HepG2 (cell line): ENCODE results near the gene HBS1L. TPM values are rescaled to one million over a fixed set of nuclear protein-coding genes. Genes with fewer than 3 reads are reported as not detected.

Source experiments
- ATAC-seq: fragments of 200-7000 bp; cut with Tn5 transposase; 3 replicates; pipeline ENCODE4 v1.9.1; 2020; ENCODE audit warnings: mild to moderate bottlenecking, moderate library complexity
- BruUV-seq: library from RNA; stranded (reverse); fragments of 400-500 nt; replicated peaks from 2 replicates; lab custom pipeline; 2021; lab: Mats Ljungman, UMichigan
- CTCF ChIA-PET: fragments of 300-600 bp; formaldehyde crosslinking; extraction: SDS; loops from one replicate; lab custom pipeline; 2021; ENCODE audit warnings: low total read pairs, inconsistent platforms, low intra/inter-chr PET ratio; lab: Yijun Ruan, JAX
- POLR2A ChIA-PET: fragments of 350-600 bp; sonication (Branson Sonifier 250); formaldehyde crosslinking; loops from one replicate; lab custom pipeline; 2020; ENCODE audit warnings: antibody characterized with exemption, inconsistent platforms; lab: Yijun Ruan, JAX
- DNase-seq: peaks from one replicate; pipeline ENCODE4 v3.0.0-alpha.2; 2015; ENCODE audit warnings: low spot score
- FAIRE-seq: peaks from 3 replicates; lab custom pipeline; 2011; peaks lifted over from hg19 to GRCh38; lab: Jason Lieb, UNC
- H2AFZ ChIP-seq: one replicate; pipeline ENCODE4 v1.6.1; 2011; ENCODE audit warnings: low read length, inconsistent platforms
- H3K27ac ChIP-seq: fragments of 300-600 bp; 3 replicates; pipeline ENCODE4 v1.8.0; 2011; ENCODE audit warnings: mixed run types, mild to moderate bottlenecking, mixed read lengths, low read length, inconsistent platforms; ENCODE audit not compliant: insufficient read depth; ENCODE audit errors: extremely low read length
- H3K27me3 ChIP-seq, 2 experiments: fragments of 200-600 bp in 1 of 2; 2 replicates in 1 of 2; 3 replicates in 1 of 2; pipeline versions ENCODE4 v1.6.0 to v1.8.0; 2011; ENCODE audit warnings: low read length in 2 of 2, mild to moderate bottlenecking in 2 of 2, moderate library complexity in 2 of 2, inconsistent platforms in 1 of 2; ENCODE audit not compliant: insufficient read depth in 2 of 2, control insufficient read depth in 1 of 2
- H3K36me3 ChIP-seq, 2 experiments: fragments of 200-600 bp in 1 of 2; replicated peaks in 1 of 2; 2 replicates in 1 of 2; 3 replicates in 1 of 2; pipeline versions ENCODE4 v1.5.1 to v1.8.0; 2011; ENCODE audit warnings: low read length in 2 of 2, inconsistent platforms in 1 of 2; ENCODE audit not compliant: insufficient read depth in 2 of 2, control insufficient read depth in 1 of 2
- H3K4me1 ChIP-seq: 2 replicates; pipeline ENCODE4 v1.5.1; 2012; ENCODE audit warnings: low read length, inconsistent platforms; ENCODE audit not compliant: insufficient read depth
- H3K4me2 ChIP-seq: 2 replicates; pipeline ENCODE4 v1.6.0; 2011; ENCODE audit warnings: low read depth, low read length, inconsistent platforms
- H3K4me3 ChIP-seq, 3 experiments: fragments of 200-600 bp in 1 of 3; sonication (generic), shearing (Covaris generic) in 1 of 3; replicated peaks in 1 of 3; 2 replicates each; pipeline ENCODE4 v1.5.1; 2011 to 2016; ENCODE audit warnings: low read length in 3 of 3, inconsistent platforms in 2 of 3, low read depth in 2 of 3, mild to moderate bottlenecking in 2 of 3, control low read depth in 1 of 3, mixed read lengths in 1 of 3; ENCODE audit not compliant: insufficient read depth in 1 of 3
- H3K79me2 ChIP-seq: one replicate; pipeline ENCODE4 v1.6.1; 2011; ENCODE audit warnings: low read length, inconsistent platforms; ENCODE audit not compliant: insufficient read depth
- H3K9ac ChIP-seq: 2 replicates; pipeline ENCODE4 v1.6.0; 2011; ENCODE audit warnings: mild to moderate bottlenecking, low read depth, low read length, inconsistent platforms; ENCODE audit not compliant: insufficient read depth
- H3K9me3 ChIP-seq: 2 replicates; pipeline ENCODE4 v1.5.1; 2012; ENCODE audit warnings: mild to moderate bottlenecking, low read length
- H4K20me1 ChIP-seq: 2 replicates; pipeline ENCODE4 v1.6.0; 2011; ENCODE audit warnings: inconsistent platforms, mild to moderate bottlenecking, low read length, moderate library complexity; ENCODE audit not compliant: insufficient read depth
- ATF7 ChIP-seq, 2 experiments: fragments of 450-650 bp in 1 of 2; sonication (generic) in 1 of 2; formaldehyde crosslinking in 1 of 2; IDR thresholded peaks; 2 replicates each; pipeline versions ENCODE4 v1.4.0 to v1.6.1; 2016 to 2020; ENCODE audit warnings: antibody characterized with exemption in 1 of 2, mild to moderate bottlenecking in 1 of 2, missing genetic modification reagents in 1 of 2
- CBX2 ChIP-seq, 2 experiments: fragments of 200-600 bp in 1 of 2; sonication (generic); formaldehyde crosslinking in 1 of 2; IDR thresholded peaks; 2 replicates each; pipeline versions ENCODE4 v1.7.0 to v1.8.1; 2018 to 2022; ENCODE audit warnings: low read depth in 2 of 2, low read length in 1 of 2, mild to moderate bottlenecking in 1 of 2, missing genetic modification reagents in 1 of 2
- HNRNPUL1 ChIP-seq: fragments of 200-400 bp; formaldehyde crosslinking; IDR thresholded peaks from 2 replicates; pipeline ENCODE4 v1.6.1; 2017; ENCODE audit warnings: low read depth, mild to moderate bottlenecking, low read length, moderate library complexity
- ISL2 ChIP-seq: sonication (generic); formaldehyde crosslinking; IDR thresholded peaks from 2 replicates; pipeline ENCODE4 v1.5.0; 2020; ENCODE audit warnings: missing genetic modification reagents
- KLF16 ChIP-seq, 2 experiments: sonication (generic) in 1 of 2; formaldehyde crosslinking in 1 of 2; IDR thresholded peaks; 2 replicates each; pipeline versions ENCODE4 v1.6.1 to v1.8.0; 2016 to 2023; ENCODE audit warnings: missing genetic modification reagents in 2 of 2, missing compliant biosample characterization in 1 of 2
- KMT2B ChIP-seq: IDR thresholded peaks from 2 replicates; pipeline ENCODE4 v1.6.1; 2016; ENCODE audit warnings: missing genetic modification reagents, missing compliant biosample characterization
- NFRKB ChIP-seq: fragments of 450-650 bp; IDR thresholded peaks from 2 replicates; pipeline ENCODE4 v1.6.1; 2017
- ZFY ChIP-seq: sonication (generic); formaldehyde crosslinking; IDR thresholded peaks from 2 replicates; pipeline ENCODE4 v1.4.0; 2020; ENCODE audit warnings: missing genetic modification reagents
- ZNF160 ChIP-seq: sonication (generic); formaldehyde crosslinking; IDR thresholded peaks from 2 replicates; pipeline ENCODE4 v1.8.0; 2022; ENCODE audit warnings: mild to moderate bottlenecking, inconsistent platforms, missing genetic modification reagents
- ZNF17 ChIP-seq: sonication (generic); formaldehyde crosslinking; IDR thresholded peaks from 2 replicates; pipeline ENCODE4 v1.5.0; 2020; ENCODE audit warnings: mild to moderate bottlenecking, missing genetic modification reagents
- ZNF513 ChIP-seq: sonication (generic); formaldehyde crosslinking; conservative IDR thresholded peaks from 2 replicates; pipeline ENCODE4 v1.5.0; 2020; ENCODE audit warnings: missing genetic modification reagents
- ZNF616 ChIP-seq: sonication (generic); formaldehyde crosslinking; IDR thresholded peaks from 2 replicates; pipeline ENCODE4 v1.5.0; 2020; ENCODE audit warnings: low read depth, mild to moderate bottlenecking, missing genetic modification reagents
- ZNF646 ChIP-seq: sonication (generic); formaldehyde crosslinking; IDR thresholded peaks from 2 replicates; pipeline ENCODE4 v1.9.0; 2021; ENCODE audit warnings: mild to moderate bottlenecking, missing genetic modification reagents
- WGBS: methylation state at CpG from one replicate; pipeline ENCODE4 v1.1.6; 2017; ENCODE audit warnings: low lambda C conversion rate; 5-methylcytosine and 5-hydroxymethylcytosine counted together
- in situ Hi-C: cut with HindIII; loops from 2 replicates; pipeline ENCODE4 v1.10.0; 2017; ENCODE audit warnings: low pct_unique_long_range_greater_than_20kb; ENCODE audit not compliant: extremely low pct_ligation_motif_present
- intact Hi-C: fragments of 100-400 bp; cut with micrococcal nuclease; formaldehyde crosslinking; loops from one replicate; pipeline ENCODE4 v1.10.0; 2022; ENCODE audit not compliant: unreplicated experiment
- polyA plus RNA-seq, 8 experiments: library from polyadenylated mRNA; depleted of rRNA in 3 of 8; stranded (reverse) in 7 of 8; unstranded in 1 of 8; fragments of >200 nt; fragmentation: Illumina TruSeq in 4 of 8; extraction: Trizol in 4 of 8; gene quantifications; 2 replicates each; pipeline versions ENCODE4 v1.2.1 to v1.2.3, GENCODE V29; 2011 to 2016; ENCODE audit warnings: low read depth in 4 of 8, missing spikeins in 1 of 8, mixed read lengths in 1 of 8; ENCODE audit not compliant: insufficient read depth in 1 of 8
- total RNA-seq, 5 experiments: library from RNA; depleted of rRNA; stranded (reverse); fragments of >200 nt; fragmentation: Illumina TruSeq; extraction: Trizol; gene quantifications; 2 replicates each; pipeline ENCODE4 v1.2.3, GENCODE V29; 2016; ENCODE audit warnings: low read depth in 1 of 5
- TF ChIP-seq, protein P1 (sequence below): sonication (generic); formaldehyde crosslinking; IDR thresholded peaks from 2 replicates; pipeline ENCODE4 v1.8.1; 2022; ENCODE audit warnings: mild to moderate bottlenecking, missing genetic modification reagents
- TF ChIP-seq, protein P2 (sequence below): sonication (generic); formaldehyde crosslinking; IDR thresholded peaks from 2 replicates; pipeline ENCODE4 v1.5.0; 2020; ENCODE audit warnings: missing genetic modification reagents

The HBS1L gene
- total and polyA plus RNA-seq, 2 of the 13 experiments (the other 11 are each of a cell fraction or from before 2014, with no cell fraction given): 44.1 to 138 TPM

- in situ Hi-C loops: no loop called here
- peaks cover 0 to 5% of the 10 kb centered on the region in 2 experiments; a peak in 1 of 5 replicates for H3K36me3 ChIP-seq
- H4K20me1 ChIP-seq: no peaks in the 10 kb centered on the region
- H3K79me2 ChIP-seq: no peaks in the 10 kb centered on the region
- no peak overlapping the region for H3K9ac ChIP-seq
- H3K9me3 ChIP-seq: no peaks in the 10 kb centered on the region
- FAIRE-seq (no peak), ATAC-seq (no peak), DNase-seq (no peak)
- POLR2A ChIA-PET: no interaction called here
- H3K4me1 ChIP-seq: peaks cover 16% of the 10 kb centered on the region
- no peak overlapping the region for H2AFZ ChIP-seq
- no peak overlapping the region for H3K4me3 ChIP-seq
- no peaks in the 10 kb centered on the region for H3K27me3 ChIP-seq
- intact Hi-C loops: no loop called here
- 94% methylated on average over 3 of the region's 3 CpGs for WGBS
- H3K4me2 ChIP-seq: no peak overlapping the region
- CTCF ChIA-PET: no interaction called here
- no TSS peak for BruUV-seq
- H3K27ac ChIP-seq: no peak overlapping the region
- no peak for TF ChIP-seq NFRKB
- no peak for TF ChIP-seq KLF16 (CRISPR knock-in tag; IDR thresholded peaks at IDR 0.05)
- TF ChIP-seq, protein P1, sequence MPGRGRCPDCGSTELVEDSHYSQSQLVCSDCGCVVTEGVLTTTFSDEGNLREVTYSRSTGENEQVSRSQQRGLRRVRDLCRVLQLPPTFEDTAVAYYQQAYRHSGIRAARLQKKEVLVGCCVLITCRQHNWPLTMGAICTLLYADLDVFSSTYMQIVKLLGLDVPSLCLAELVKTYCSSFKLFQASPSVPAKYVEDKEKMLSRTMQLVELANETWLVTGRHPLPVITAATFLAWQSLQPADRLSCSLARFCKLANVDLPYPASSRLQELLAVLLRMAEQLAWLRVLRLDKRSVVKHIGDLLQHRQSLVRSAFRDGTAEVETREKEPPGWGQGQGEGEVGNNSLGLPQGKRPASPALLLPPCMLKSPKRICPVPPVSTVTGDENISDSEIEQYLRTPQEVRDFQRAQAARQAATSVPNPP (CRISPR knock-in tag): no peak
- TF ChIP-seq ZNF513 (CRISPR knock-in tag): no peak
- TF ChIP-seq ZNF616: no peak
- TF ChIP-seq KMT2B (CRISPR knock-in tag): no peak
- TF ChIP-seq ISL2 (CRISPR knock-in tag): no peak
- TF ChIP-seq HNRNPUL1: no peak
- no peak for TF ChIP-seq CBX2 (IDR thresholded peaks at IDR 0.05; ENCODE audit: low read depth, low read length)
- no peak for TF ChIP-seq CBX2 (CRISPR knock-in tag; IDR thresholded peaks at IDR 0.05; ENCODE audit: low read depth)
- TF ChIP-seq, protein P2, sequence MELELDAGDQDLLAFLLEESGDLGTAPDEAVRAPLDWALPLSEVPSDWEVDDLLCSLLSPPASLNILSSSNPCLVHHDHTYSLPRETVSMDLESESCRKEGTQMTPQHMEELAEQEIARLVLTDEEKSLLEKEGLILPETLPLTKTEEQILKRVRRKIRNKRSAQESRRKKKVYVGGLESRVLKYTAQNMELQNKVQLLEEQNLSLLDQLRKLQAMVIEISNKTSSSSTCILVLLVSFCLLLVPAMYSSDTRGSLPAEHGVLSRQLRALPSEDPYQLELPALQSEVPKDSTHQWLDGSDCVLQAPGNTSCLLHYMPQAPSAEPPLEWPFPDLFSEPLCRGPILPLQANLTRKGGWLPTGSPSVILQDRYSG (CRISPR knock-in tag): no peak
- TF ChIP-seq ATF7 (IDR thresholded peaks at IDR 0.05): no peak
- TF ChIP-seq ATF7 (CRISPR knock-in tag; IDR thresholded peaks at IDR 0.05): no peak
- TF ChIP-seq ZFY (CRISPR knock-in tag): no peak
- TF ChIP-seq ZNF17 (CRISPR knock-in tag): no peak
- no peak for TF ChIP-seq ZNF160 (CRISPR knock-in tag)
- no peak for TF ChIP-seq ZNF646 (CRISPR knock-in tag)
Observed at GRCh38 chr6:135006386-135006914, 48.2 kb downstream of the HBS1L start.
